Effector memory CD4-positive, alpha-beta T cell (primary cell): ENCODE results near the gene HTR4.

Experiments used
- DNase-seq, 3 donors: peaks; one replicate each; pipeline ENCODE4 v3.0.0-alpha.2; 2020
- H3K27ac ChIP-seq: 2 replicates; pipeline ENCODE4 v1.7.0; 2013; ENCODE audit warnings: mild to moderate bottlenecking, low read length, moderate library complexity; ENCODE audit not compliant: insufficient read depth, poor library complexity, severe bottlenecking
- H3K27me3 ChIP-seq: replicated peaks from 2 replicates; pipeline ENCODE4 v1.7.0; 2013; ENCODE audit warnings: mild to moderate bottlenecking, low read length; ENCODE audit not compliant: insufficient read depth, control insufficient read depth, poor library complexity, severe bottlenecking
- H3K36me3 ChIP-seq: 2 replicates; pipeline ENCODE4 v1.7.0; 2013; ENCODE audit warnings: mild to moderate bottlenecking, low read length, moderate library complexity; ENCODE audit not compliant: control insufficient read depth, insufficient read depth
- H3K4me1 ChIP-seq: 2 replicates; pipeline ENCODE4 v1.7.0; 2013; ENCODE audit warnings: low read length, mild to moderate bottlenecking; ENCODE audit not compliant: control insufficient read depth, insufficient read depth, poor library complexity, severe bottlenecking
- H3K4me3 ChIP-seq: 2 replicates; pipeline ENCODE4 v1.7.0; 2013; ENCODE audit warnings: low read length, low read depth, mild to moderate bottlenecking; ENCODE audit not compliant: insufficient read depth, poor library complexity, severe bottlenecking
- H3K9me3 ChIP-seq: 2 replicates; pipeline ENCODE4 v1.7.0; 2013; ENCODE audit warnings: mild to moderate bottlenecking, low read length, moderate library complexity; ENCODE audit not compliant: control insufficient read depth

The HTR4 gene

GRCh38 chr5:148454576-148454975, 199.8 kb downstream of the HTR4 start:
- H3K4me1 ChIP-seq = no peaks in the 10 kb centered on the region
- H3K27me3 ChIP-seq = no peaks in the 10 kb centered on the region
- no peaks in the 10 kb centered on the region for H3K9me3 ChIP-seq
- H3K27ac ChIP-seq = no peak overlapping the region
- no peak for DNase-seq
- H3K4me3 ChIP-seq = no peak overlapping the region
- H3K36me3 ChIP-seq = no peaks in the 10 kb centered on the region

- H3K4me1 ChIP-seq = no peaks in the 10 kb centered on the region
- H3K36me3 ChIP-seq = no peaks in the 10 kb centered on the region
- no peaks in the 10 kb centered on the region for H3K9me3 ChIP-seq
- H3K4me3 ChIP-seq = no peak overlapping the region
- no peak overlapping the region for H3K27ac ChIP-seq
- no peak for DNase-seq
- H3K27me3 ChIP-seq = no peaks in the 10 kb centered on the region
These were observed 201.7 kb downstream of the HTR4 start for GRCh38 chr5:148452499-148453193.

- Histone ChIP-seq H3K9me3 (no peaks in the 10 kb centered on the region), H3K27ac (no peak overlapping the region), H3K4me3 (no peak overlapping the region), H3K27me3 (no peaks in the 10 kb centered on the region), H3K4me1 (no peaks in the 10 kb centered on the region), H3K36me3 (peaks cover 7% of the 10 kb centered on the region)
- DNase-seq = no peak
These were observed 207.7 kb downstream of the HTR4 start for GRCh38 chr5:148446611-148447010.

GRCh38 chr5:148445578-148445977, 208.7 kb downstream of the HTR4 start:
- Histone ChIP-seq H3K9me3 (no peaks in the 10 kb centered on the region), H3K36me3 (peaks cover 16% of the 10 kb centered on the region), H3K4me3 (no peak overlapping the region), H3K4me1 (no peaks in the 10 kb centered on the region), H3K27me3 (no peaks in the 10 kb centered on the region), H3K27ac (no peak overlapping the region)
- DNase-seq = no peak

- H3K4me3 ChIP-seq = no peak overlapping the region
- peak in 1 of 3 donors; percentile 13 for DNase-seq
- H3K9me3 ChIP-seq = no peaks in the 10 kb centered on the region
- no peak overlapping the region for H3K27ac ChIP-seq
- no peaks in the 10 kb centered on the region for H3K4me1 ChIP-seq
- no peaks in the 10 kb centered on the region for H3K27me3 ChIP-seq
- peaks cover 31% of the 10 kb centered on the region for H3K36me3 ChIP-seq
These were observed 210.3 kb downstream of the HTR4 start for GRCh38 chr5:148443998-148444397.

DNA sequence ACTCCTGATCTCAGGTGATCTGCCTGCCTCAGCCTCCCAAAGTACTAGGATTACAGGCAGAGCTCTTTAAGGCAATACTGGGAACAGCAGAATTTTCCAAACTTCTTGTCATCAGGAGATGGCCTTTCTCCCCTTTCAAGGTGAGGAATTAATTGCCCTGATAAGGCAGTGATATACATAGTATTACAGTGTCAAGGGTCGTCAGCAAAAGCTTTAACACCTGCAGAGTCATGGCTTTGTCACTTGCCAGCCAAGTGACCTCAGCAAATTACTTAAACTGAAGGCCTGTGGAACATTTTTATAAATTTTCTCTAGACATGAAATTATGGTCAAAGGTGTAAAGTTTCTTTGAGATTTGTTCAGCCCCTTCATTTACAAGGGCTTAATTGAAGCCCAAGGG, 211.1 kb downstream of the HTR4 start:
- Histone ChIP-seq H3K36me3 (peaks cover 38% of the 10 kb centered on the region), H3K27ac (no peak overlapping the region), H3K27me3 (no peaks in the 10 kb centered on the region), H3K9me3 (no peaks in the 10 kb centered on the region), H3K4me1 (no peaks in the 10 kb centered on the region), H3K4me3 (no peak overlapping the region)
- no peak for DNase-seq

DNA sequence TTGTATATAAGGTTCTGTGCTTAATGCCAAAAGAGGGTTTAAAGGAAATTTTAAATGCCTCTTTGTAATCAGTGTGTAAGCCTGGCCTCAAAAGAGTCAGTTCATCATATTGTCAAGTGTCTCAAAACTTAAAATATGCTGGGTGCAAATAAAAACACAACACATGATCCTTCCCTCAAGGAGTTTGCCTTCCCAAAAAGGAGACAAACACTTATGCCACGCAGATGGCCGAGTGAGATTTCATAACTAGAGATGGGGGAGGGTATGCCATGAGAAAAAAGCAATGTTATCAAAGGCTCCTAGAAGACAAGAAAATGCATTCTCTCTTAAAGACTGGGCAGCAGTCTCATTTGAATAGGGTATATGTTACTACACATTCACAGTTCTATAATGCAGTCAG, 215.4 kb downstream of the HTR4 start:
- Histone ChIP-seq H3K4me1 (no peaks in the 10 kb centered on the region), H3K9me3 (no peaks in the 10 kb centered on the region), H3K4me3 (no peak overlapping the region), H3K36me3 (peaks cover 54% of the 10 kb centered on the region), H3K27me3 (no peaks in the 10 kb centered on the region), H3K27ac (no peak overlapping the region)
- no peak for DNase-seq

DNA sequence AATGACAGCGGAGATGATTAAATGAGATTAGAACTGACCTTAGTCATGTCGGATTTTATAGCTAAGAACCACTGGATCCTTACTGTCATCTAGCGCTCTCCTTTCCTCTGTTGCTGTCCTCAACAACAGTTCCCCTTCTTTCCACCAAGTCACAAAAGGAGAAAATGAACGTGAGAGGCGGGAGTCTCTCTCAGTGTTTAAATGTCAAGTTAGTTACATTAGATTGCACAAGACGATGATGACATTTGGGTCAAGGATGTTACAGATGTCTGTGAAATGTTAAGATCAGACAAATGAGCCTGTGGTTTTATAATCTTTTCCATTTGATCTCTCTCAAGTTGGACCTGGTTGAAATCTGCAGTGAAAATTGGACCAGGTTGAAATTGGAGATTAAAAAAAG, 217.1 kb downstream of the HTR4 start:
- peaks cover 68% of the 10 kb centered on the region for H3K36me3 ChIP-seq
- no peaks in the 10 kb centered on the region for H3K4me1 ChIP-seq
- DNase-seq = no peak
- no peak overlapping the region for H3K27ac ChIP-seq
- H3K27me3 ChIP-seq = no peaks in the 10 kb centered on the region
- no peak overlapping the region for H3K4me3 ChIP-seq
- H3K9me3 ChIP-seq = no peaks in the 10 kb centered on the region

- no peak for DNase-seq
- Histone ChIP-seq H3K9me3 (no peaks in the 10 kb centered on the region), H3K4me1 (no peaks in the 10 kb centered on the region), H3K4me3 (no peak overlapping the region), H3K27me3 (no peaks in the 10 kb centered on the region), H3K36me3 (peaks cover 61% of the 10 kb centered on the region), H3K27ac (no peak overlapping the region)
These were observed 218.3 kb downstream of the HTR4 start for GRCh38 chr5:148436029-148436428.

DNA sequence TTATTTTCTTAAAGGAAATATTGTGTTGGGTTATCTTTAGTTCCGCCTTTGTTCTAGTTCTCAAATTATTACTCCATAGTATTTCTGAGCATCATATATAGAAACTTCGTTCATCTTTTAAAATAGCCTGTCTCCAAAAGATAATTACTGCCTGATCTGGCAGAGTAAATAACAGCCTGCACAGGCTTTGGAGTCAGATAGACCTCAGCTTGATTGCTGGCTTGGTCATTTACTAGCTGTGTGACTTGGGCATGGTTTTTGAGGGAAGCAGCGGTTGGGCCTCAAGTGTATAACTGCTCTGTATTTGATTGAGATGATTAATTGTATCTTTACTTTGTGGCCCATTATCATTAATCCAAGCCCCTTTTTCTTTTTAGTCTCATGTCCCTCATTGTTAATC, 220.5 kb downstream of the HTR4 start:
- Histone ChIP-seq H3K4me3 (no peak overlapping the region), H3K27ac (no peak overlapping the region), H3K9me3 (no peaks in the 10 kb centered on the region), H3K36me3 (peaks cover 39% of the 10 kb centered on the region), H3K4me1 (no peaks in the 10 kb centered on the region), H3K27me3 (no peaks in the 10 kb centered on the region)
- DNase-seq = no peak
